Tibial artery (tissue), 4 donors: Measurements from ENCODE around the gene SIGLEC8.
A peak's percentile ranks its signal among the peaks of the same experiment; 100 is the strongest.

Source experiments
- DNase-seq, 2 donors: peaks; one replicate each; pipeline ENCODE4 v3.0.0-alpha.2; 2019
- H3K27ac ChIP-seq, 2 donors: fragments of 200-600 bp; sonication (generic) in 1 of 2; 1 replicate in 1 of 2; 2 replicates in 1 of 2; pipeline ENCODE4 v1.5.1; 2018 to 2019; ENCODE audit warnings: mild to moderate bottlenecking in 1 of 2
- H3K27me3 ChIP-seq, 2 donors: fragments of 200-600 bp; sonication (generic) in 1 of 2; one replicate each; pipeline versions ENCODE4 v1.5.1 to v1.6.0; 2016 to 2019
- H3K36me3 ChIP-seq, 3 donors: fragments of 200-600 bp; sonication (generic) in 2 of 3; one replicate each; pipeline ENCODE4 v1.5.1; 2016 to 2019; ENCODE audit warnings: mild to moderate bottlenecking in 2 of 3
- H3K4me1 ChIP-seq, 4 donors: fragments of 200-600 bp; sonication (generic) in 2 of 4; 1 replicate in 3 of 4; 2 replicates in 1 of 4; pipeline ENCODE4 v1.5.1; 2016 to 2019
- H3K4me3 ChIP-seq, 2 donors: fragments of 200-600 bp; sonication (generic) in 1 of 2; 1 replicate in 1 of 2; 2 replicates in 1 of 2; pipeline ENCODE4 v1.5.1; 2018 to 2019; ENCODE audit warnings: mild to moderate bottlenecking in 2 of 2
- H3K9me3 ChIP-seq, 3 donors: fragments of 200-600 bp; sonication (generic) in 1 of 3; one replicate each; pipeline ENCODE4 v1.5.1; 2016 to 2019
- CTCF ChIP-seq, 2 experiments: fragments of 200-600 bp in 1 of 2; fragments of 450-650 bp in 1 of 2; IDR thresholded peaks; one replicate each; pipeline ENCODE4 v1.5.1; 2017 to 2019; ENCODE audit warnings: antibody characterized with exemption in 2 of 2, mild to moderate bottlenecking in 1 of 2, moderate library complexity in 1 of 2
- intact Hi-C: fragments of 100-400 bp; cut with DNase I; formaldehyde crosslinking; loops from one replicate; pipeline ENCODE4 v1.15.0; 2023; ENCODE audit warnings: low total_unique reads

SIGLEC8 gene

GRCh38 chr19:51415187-51415586, 43.1 kb downstream of the SIGLEC8 start:
- intact Hi-C loops: no loop called here
- TF ChIP-seq CTCF (IDR thresholded peaks at IDR 0.05): no peak

GRCh38 chr19:51410950-51411748, 47.1 kb downstream of the SIGLEC8 start:
- H3K36me3 ChIP-seq: no peaks in the 10 kb centered on the region
- H3K27ac ChIP-seq: no peak overlapping the region
- TF ChIP-seq CTCF (IDR thresholded peaks at IDR 0.05): no peak
- no peak for DNase-seq
- H3K27me3 ChIP-seq: peaks cover 0 to 21% of the 10 kb centered on the region in 2 donors
- no peaks in the 10 kb centered on the region for H3K4me1 ChIP-seq
- intact Hi-C loops: no loop called here
- H3K9me3 ChIP-seq: no peaks in the 10 kb centered on the region
- H3K4me3 ChIP-seq: no peak overlapping the region

More at GRCh38 chr19:51415187-51415586, 43.1 kb downstream of the SIGLEC8 start:
- no peak overlapping the region for H3K27ac ChIP-seq
- no peak overlapping the region for H3K4me3 ChIP-seq
- no peaks in the 10 kb centered on the region for H3K36me3 ChIP-seq
- no peak for DNase-seq
- H3K9me3 ChIP-seq: no peaks in the 10 kb centered on the region
- H3K4me1 ChIP-seq: no peaks in the 10 kb centered on the region
- H3K27me3 ChIP-seq: peaks cover 0 to 41% of the 10 kb centered on the region in 2 donors

- no peaks in the 10 kb centered on the region for H3K36me3 ChIP-seq
- H3K27me3 ChIP-seq: peaks cover 0 to 12% of the 10 kb centered on the region in 2 donors
- H3K9me3 ChIP-seq: peaks cover 0 to 2% (median 0%) of the 10 kb centered on the region in 3 donors
- no peak overlapping the region for H3K4me3 ChIP-seq
- intact Hi-C loops: no loop called here
- H3K27ac ChIP-seq: no peak overlapping the region
- no peaks in the 10 kb centered on the region for H3K4me1 ChIP-seq
- peak; percentile 21 to 31 for TF ChIP-seq CTCF (IDR thresholded peaks at IDR 0.05)
- no peak for DNase-seq
These were observed 50.6 kb downstream of the SIGLEC8 start for GRCh38 chr19:51407511-51408131.

DNA sequence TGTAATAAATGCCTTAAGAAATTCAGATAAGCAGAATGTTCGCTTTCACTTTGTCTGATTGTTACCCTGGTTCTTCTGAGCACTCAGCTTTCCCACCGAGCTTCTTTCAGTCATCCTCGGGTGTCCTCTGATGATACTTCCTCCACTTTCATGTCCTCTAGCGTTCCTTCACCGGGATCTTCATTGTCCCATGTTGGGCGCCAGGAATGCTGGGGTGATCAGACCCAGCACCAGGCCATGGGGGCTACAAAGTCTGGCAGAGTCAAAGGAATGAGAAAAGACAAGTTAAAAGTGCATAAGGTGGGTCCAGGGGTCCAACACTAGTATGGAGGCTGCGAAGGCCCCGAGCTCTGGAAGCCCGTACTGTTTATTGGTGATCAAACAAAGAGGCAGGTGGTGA, 56.1 kb downstream of the SIGLEC8 start:
- no peak for DNase-seq
- intact Hi-C loops: no loop called here

More for the DNA sequence above, 56.1 kb downstream of the SIGLEC8 start:
- H3K27me3 ChIP-seq: peaks cover 0 to 4% of the 10 kb centered on the region in 2 donors
- H3K9me3 ChIP-seq: peaks cover 0 to 9% (median 0%) of the 10 kb centered on the region in 3 donors
- H3K4me1 ChIP-seq: no peaks in the 10 kb centered on the region
- H3K4me3 ChIP-seq: no peak overlapping the region
- H3K27ac ChIP-seq: no peak overlapping the region
- no peaks in the 10 kb centered on the region for H3K36me3 ChIP-seq
- no peak for TF ChIP-seq CTCF (IDR thresholded peaks at IDR 0.05)
